Gastroesophageal sphincter (tissue), 3 donors: Measurements from ENCODE around the gene SPATA32.

ENCODE experiments used
- CTCF ChIP-seq, 4 experiments: fragments of 200-600 bp in 2 of 4; fragments of 450-650 bp in 2 of 4; sonication (generic) in 1 of 4; IDR thresholded peaks; one replicate each; pipeline ENCODE4 v1.5.1; 2017 to 2019; ENCODE audit warnings: antibody characterized with exemption in 4 of 4, mild to moderate bottlenecking in 2 of 4, moderate library complexity in 2 of 4
- EP300 ChIP-seq: sonication (generic); formaldehyde crosslinking; IDR thresholded peaks from one replicate; pipeline ENCODE4 v1.6.1; 2017; ENCODE audit warnings: antibody characterized with exemption, mild to moderate bottlenecking
- POLR2A ChIP-seq, 2 donors: fragments of 450-650 bp; IDR thresholded peaks; one replicate each; pipeline ENCODE4 v1.6.1; 2017; ENCODE audit warnings: antibody characterized with exemption in 2 of 2, mild to moderate bottlenecking in 2 of 2, moderate library complexity in 1 of 2

- no peak for TF ChIP-seq CTCF (IDR thresholded peaks at IDR 0.05)
- TF ChIP-seq POLR2A (IDR thresholded peaks at IDR 0.05), result no peak
- no peak for TF ChIP-seq EP300
These were observed 21.1 kb upstream of the SPATA32 start for GRCh38 chr17:45282683-45283644.
